22Rv1 (cell line): ENCODE measurements around the gene SOS1.

Experiments
- H3K27ac ChIP-seq: fragments of 450-650 bp; 2 replicates; pipeline ENCODE4 v1.5.1; 2017
- ZFX ChIP-seq: fragments of 450-650 bp; IDR thresholded peaks from 2 replicates; pipeline ENCODE4 v1.6.1; 2017; ENCODE audit warnings: antibody characterized with exemption, borderline replicate concordance
- TF ChIP-seq, protein P1 (sequence below): fragments of 450-650 bp; IDR thresholded peaks from 2 replicates; pipeline ENCODE4 v1.5.1; 2017; ENCODE audit warnings: mild to moderate bottlenecking

Gene SOS1

GRCh38 chr2:39123436-39123999 lies 2.7 kb upstream of the SOS1 start:
- no peak for TF ChIP-seq ZFX
- TF ChIP-seq, protein P1, sequence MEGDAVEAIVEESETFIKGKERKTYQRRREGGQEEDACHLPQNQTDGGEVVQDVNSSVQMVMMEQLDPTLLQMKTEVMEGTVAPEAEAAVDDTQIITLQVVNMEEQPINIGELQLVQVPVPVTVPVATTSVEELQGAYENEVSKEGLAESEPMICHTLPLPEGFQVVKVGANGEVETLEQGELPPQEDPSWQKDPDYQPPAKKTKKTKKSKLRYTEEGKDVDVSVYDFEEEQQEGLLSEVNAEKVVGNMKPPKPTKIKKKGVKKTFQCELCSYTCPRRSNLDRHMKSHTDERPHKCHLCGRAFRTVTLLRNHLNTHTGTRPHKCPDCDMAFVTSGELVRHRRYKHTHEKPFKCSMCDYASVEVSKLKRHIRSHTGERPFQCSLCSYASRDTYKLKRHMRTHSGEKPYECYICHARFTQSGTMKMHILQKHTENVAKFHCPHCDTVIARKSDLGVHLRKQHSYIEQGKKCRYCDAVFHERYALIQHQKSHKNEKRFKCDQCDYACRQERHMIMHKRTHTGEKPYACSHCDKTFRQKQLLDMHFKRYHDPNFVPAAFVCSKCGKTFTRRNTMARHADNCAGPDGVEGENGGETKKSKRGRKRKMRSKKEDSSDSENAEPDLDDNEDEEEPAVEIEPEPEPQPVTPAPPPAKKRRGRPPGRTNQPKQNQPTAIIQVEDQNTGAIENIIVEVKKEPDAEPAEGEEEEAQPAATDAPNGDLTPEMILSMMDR, result no peak
- H3K27ac ChIP-seq, result peak overlapping the region; percentile 91

DNA sequence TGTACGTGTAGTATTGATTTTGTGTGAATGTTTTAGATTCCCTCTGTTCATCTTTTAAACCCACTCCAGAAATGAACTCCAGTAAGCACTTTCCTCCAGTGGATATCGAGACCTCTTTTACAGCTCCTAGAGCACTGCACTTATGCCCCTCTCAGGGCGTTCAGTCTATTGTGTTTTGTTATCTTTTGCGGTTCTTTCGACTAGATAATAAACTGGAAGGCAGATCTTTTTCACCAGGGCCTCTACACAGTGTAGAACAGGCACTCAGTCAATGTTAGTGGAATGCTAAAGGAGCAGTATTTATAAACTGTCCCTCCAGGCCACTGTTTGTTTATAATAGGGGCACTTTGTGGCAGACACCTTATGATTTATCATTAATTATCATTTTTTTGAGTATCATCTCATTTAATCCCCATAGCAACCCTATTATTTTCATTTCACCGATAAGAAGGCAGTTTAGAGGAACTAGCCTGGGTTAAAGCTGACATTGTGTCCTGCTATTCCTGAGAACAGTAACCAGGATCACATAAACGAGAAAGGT lies 742 bp upstream of the SOS1 start:
- H3K27ac ChIP-seq, result peak overlapping the region; percentile 91
- no peak for TF ChIP-seq ZFX
- TF ChIP-seq, protein P1, result no peak

DNA sequence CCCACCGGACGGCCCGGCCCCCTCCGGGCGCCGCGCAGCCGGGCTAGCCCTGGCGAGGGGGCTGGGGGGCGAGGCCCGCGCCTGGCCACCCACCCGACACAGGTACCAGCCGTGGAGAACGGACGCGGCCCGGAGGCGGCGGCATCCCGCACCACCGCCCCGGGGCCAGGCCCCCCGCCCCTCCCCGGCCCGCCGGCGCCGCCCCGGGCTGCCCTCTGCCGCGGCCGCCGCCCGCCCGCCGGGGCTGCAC lies 405 bp downstream of the SOS1 start:
- TF ChIP-seq ZFX, result no peak
- TF ChIP-seq, protein P1, result peak; percentile 25; the same call in 1 of the 2 replicates
- H3K27ac ChIP-seq, result peak overlapping the region; percentile 91

GRCh38 chr2:39119732-39120520 lies 925 bp downstream of the SOS1 start:
- TF ChIP-seq, protein P1, result peak; percentile 62
- no peak for TF ChIP-seq ZFX
- H3K27ac ChIP-seq, result peak overlapping the region; percentile 91

- peak overlapping the region; percentile 91; the same call in 1 of the 2 replicates for H3K27ac ChIP-seq
- TF ChIP-seq, protein P1, result no peak
- no peak for TF ChIP-seq ZFX
Measured at GRCh38 chr2:39118786-39119499, 1.9 kb downstream of the SOS1 start.

- H3K27ac ChIP-seq, result no peak overlapping the region
- TF ChIP-seq, protein P1, result no peak
- TF ChIP-seq ZFX, result no peak
Measured at GRCh38 chr2:39115556-39115955, 5.3 kb downstream of the SOS1 start.

DNA sequence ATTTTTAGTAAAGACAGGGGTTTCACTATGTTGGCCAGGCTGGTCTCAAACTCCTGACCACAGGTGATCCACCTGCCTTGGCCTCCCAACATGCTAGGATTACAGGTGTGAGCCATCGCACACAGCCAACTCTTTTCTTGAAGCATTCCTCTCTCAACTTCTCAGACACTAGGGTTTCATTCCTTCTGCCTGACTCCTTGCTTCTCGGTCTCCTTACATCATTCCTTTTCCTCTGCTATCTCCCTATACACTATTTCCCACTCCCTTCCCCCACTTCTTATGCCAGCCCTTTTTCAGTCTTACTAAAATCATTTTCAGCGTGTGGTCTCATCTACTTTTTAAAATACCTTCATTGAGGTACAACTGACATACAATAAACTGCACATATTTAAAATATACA lies 6.1 kb downstream of the SOS1 start:
- no peak overlapping the region for H3K27ac ChIP-seq
- no peak for TF ChIP-seq ZFX
- TF ChIP-seq, protein P1, result no peak
